GM19240 (cell line): ENCODE measurements around the gene LIMS4.
"Not testable (repeated sequence)": the region's sequence is repeated elsewhere in the genome, so short reads cannot be mapped to it uniquely, and the experiment has no call there.

Source experiments
- DNase-seq: peaks from one replicate; pipeline ENCODE4 v3.0.0; 2011; ENCODE audit warnings: low spot score; ENCODE audit not compliant: insufficient read length

Gene LIMS4, protein sequence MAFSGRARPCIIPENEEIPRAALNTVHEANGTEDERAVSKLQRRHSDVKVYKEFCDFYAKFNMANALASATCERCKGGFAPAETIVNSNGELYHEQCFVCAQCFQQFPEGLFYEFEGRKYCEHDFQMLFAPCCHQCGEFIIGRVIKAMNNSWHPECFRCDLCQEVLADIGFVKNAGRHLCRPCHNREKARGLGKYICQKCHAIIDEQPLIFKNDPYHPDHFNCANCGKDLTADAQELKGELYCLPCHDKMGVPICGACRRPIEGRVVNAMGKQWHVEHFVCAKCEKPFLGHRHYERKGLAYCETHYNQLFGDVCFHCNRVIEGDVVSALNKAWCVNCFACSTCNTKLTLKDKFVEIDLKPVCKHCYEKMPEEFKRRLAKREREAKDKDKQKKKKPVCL

DNA sequence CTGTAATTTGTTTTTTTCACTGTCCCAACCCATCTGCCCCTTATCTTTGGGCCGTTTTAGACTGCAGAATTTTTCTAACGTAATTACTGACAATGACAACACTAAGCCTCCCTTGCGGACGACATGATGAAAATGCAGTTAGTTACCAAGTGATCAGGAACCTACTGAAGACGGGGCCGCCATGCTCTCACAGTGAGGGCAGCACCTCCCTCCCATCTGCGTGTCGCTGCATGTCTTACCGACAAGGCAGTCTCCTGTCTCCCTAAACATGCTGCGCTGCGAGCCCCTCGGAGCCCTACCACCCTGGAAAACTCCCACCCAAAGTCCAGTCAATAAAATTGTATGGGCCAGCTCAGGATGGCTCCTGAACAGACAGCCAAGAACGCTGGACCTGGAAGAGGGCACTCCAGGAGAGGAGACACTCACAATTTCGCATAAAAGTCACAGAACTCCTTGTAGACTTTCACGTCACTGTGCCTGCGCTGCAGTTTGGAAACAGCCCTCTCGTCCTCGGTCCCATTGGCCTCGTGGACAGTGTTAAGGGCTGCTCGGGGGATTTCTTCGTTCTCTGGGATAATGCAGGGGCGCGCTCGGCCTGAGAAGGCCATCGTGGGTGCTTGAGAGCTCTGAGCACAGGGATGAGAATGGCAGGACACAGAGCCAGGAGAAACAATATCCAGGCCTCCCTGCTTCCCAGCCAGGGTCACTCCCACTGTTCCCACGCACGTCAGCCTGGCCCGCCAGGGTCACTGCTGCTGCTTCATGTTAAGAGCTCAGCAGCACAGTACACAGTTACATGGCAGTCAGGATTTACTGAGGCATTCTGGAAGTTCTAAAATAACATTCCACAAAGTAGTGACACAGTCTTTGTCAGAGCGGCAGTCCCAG, at the start of gene LIMS4:
Gene LIMS4, minus strand, starts transcription at position 646 of the 888 bp plus-strand sequence. Its CDS starts 38 bp downstream, at position 608.
- DNase-seq = not testable (repeated sequence)

DNA sequence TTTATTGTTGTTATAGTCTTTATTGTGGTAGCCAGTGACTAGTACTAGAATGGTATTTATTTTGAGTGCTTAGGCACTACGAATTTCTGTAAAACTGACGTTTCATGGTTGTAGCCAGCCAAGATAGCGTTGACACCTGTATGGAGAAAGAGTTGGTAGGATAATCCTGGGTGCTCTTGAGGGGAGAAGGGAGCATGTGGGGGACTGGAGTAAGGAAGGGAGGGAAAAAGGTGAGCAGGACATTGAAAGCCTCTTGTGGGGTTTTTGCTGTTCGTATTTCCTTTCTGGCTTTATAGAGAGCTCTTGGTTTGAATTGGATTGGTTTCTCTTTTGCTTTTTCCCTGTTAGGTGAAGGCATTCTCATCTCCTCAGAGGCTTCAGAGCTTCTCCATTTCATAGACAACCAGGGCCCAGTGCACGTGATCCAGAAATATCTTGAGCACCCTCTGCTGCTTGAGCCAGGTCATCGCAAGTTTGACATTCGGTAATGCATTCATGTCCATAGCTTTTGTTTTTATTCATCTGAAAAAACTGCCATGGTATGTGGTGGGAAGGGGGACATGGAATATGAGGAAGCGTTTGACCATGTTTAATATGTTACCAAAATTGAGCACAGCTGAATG, 27.2 kb upstream of the LIMS4 start:
- not testable (repeated sequence) for DNase-seq

DNA sequence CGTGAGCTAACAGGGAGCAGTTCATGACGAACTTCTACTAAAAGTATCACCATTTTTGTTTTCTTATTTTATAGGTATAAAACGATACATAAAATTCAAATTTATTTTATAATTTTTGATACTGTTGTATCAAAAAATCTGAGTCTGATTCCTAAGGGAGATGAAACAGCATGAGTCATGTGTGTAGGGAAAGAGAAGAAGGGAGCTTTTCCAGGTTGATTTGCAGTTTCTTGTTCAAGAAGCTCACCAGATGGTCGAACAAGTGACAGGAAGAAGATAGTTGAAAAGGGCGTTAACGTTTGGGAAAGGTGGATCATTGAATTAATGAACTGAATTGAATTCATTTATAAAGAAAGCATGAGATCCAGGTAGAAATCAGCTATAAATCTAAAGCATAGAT, 23.4 kb upstream of the LIMS4 start:
- not testable (repeated sequence) for DNase-seq

DNA sequence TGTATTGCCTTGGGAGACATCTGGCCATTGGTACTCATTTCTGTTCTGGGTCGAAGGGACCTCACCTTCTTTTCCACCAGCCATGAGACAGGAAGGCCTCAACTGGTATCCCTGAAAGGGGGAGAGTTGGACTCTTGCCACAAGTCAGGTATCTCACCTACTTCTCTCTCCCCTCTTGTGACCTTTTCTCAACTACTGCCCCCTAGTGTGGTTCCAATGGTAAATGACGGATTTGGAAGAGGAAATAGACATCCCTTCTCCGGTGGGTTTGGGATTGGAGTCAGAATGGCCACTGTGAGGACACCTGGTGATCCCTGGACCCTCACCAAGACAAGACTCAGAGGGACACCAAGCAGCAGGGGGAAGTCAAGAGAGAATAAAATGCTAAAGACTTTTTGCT, 21.9 kb upstream of the LIMS4 start:
- not testable (repeated sequence) for DNase-seq

DNA sequence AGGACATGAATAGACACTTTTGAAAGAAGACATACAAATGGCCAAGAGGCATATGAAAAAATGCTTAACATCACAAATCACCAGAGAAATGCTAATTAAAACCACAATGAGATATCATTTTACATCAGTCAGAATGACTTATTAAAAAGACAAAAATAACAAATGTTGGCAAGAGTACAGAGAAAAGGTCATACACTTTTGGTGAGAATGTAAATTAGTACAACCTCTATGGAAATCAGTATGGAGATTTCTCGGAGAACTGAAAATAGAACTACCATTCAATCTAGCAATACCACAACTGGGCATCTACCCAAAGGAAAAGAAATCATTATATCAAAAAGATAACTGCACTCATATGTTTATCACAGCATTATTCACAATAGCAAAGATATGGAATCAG, 16.4 kb upstream of the LIMS4 start:
- not testable (repeated sequence) for DNase-seq

DNA sequence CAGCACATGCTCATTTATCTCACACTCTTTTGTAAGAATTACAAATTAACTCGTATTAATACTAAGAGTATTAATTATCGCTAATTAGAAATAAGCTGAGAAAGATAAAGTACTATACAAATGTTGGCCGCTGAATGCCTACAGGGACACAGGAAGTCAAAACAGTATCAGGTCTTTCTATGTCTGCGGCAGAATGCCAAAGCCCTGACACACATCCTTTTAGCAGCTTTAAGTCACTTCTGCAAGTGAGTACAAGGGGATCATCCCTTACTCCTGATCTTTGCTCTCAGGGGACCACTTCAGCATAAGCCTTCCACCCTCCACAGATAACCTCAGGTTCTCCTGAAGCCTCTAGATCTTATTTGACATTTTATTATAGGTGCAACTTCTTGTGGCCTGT, 10.1 kb upstream of the LIMS4 start:
- DNase-seq = not testable (repeated sequence)

DNA sequence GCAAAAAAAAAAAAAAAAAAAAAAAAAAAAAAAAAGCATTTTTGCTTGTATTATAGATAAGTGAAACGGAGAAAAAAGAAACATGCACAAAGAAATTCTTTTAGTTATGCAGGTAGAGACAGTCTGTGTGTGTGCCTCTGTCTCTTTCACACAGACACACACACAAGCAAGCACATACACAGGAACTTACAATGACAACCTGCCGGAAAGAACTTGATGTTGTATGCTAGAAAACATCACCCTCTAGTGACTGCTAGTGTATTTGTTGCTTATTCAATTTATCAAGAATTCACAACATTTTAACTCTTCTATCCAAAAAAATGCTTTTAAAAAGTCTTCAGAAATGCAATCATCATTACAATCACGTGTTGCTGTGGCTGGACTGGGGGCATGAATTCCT, 8.6 kb upstream of the LIMS4 start:
- not testable (repeated sequence) for DNase-seq

DNA sequence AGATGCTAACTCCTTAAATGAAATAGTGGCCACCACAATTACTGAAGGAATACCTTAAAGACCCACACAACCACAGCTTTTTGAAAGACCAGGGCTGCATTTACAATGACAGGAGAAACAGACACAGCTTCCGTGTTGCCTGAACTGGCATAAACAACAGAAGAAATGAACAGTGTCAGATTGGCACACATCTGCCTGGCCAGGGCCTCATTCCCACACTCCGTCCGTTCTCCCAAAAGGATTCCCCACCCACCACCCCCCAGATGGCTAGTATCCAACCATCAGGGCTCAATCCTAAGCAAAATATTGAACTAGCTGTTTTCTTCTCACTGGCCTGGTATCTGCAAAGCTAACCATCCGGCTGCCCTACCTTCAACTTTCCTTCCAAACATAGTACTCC, 7.5 kb upstream of the LIMS4 start:
- DNase-seq = not testable (repeated sequence)

DNA sequence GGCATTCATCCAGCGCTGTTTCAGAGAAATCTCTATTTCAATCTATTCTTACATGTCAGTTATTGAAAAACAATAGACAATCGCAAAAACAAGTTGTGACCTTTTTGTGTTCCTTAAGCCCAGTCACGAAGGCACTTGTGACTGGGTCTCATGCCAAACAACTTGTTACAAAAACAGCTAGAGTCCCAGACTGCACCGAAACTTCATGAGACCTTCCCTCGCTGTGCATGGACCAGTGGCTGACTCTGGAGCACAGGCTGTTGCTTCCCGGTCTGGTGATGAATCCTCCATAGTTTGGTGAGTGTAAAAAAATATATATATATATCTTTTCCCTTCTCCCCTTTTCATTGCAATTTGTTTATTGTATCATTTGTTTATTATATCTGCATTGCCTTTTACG, 4.8 kb upstream of the LIMS4 start:
- DNase-seq = not testable (repeated sequence)

DNA sequence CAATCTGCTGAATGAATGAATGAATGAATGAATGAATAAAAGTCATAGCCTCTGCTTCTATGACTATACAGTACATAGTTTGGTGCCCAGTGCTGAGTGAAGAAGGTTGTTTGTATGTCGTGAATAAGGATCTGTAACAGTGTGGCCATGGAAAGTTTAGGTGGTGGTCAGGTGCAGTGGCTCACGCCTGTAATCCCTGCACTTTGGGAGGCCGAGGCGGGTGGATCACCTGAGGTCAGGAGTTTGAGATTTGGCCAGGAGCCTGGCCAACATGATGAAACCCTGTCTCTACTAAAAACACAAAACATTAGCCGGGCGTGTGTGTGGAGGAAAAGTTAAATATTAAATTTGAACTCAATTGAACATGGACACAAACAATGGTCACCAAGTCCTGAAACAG, 4.3 kb upstream of the LIMS4 start:
- not testable (repeated sequence) for DNase-seq

DNA sequence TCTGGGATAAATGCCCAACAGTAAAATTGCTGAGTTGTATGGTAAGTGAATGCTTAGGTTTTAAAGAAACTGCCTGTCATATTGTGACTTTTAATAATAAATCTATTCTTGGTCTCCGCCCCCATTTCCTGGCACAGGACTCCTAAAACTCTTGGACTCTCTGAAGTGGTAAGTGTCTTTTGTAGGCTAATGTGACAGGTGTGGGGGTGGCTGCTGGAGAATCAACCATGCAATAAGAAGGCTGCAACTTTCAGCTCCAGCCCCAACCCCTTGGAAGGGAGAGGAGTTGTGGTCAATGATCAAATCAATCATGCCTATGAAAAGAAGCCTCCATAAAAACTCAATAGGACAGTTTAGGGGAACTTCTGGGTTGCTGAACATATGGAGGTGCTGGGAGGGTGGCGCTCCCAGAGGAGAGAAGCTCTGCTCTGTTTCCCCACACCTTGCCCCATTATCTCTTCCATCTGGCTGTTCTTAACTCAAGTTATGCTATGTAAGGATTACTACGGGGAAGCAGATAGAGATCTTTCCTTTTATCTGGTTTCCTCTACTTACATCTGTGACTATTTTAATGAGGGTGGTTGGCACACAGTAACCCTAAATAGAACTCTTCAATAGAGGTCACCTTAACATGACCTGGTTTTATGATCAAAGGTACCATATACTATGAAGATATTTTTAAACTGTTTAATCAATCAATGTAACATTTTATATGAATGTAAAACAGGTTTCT, 3.2 kb upstream of the LIMS4 start:
- not testable (repeated sequence) for DNase-seq

DNA sequence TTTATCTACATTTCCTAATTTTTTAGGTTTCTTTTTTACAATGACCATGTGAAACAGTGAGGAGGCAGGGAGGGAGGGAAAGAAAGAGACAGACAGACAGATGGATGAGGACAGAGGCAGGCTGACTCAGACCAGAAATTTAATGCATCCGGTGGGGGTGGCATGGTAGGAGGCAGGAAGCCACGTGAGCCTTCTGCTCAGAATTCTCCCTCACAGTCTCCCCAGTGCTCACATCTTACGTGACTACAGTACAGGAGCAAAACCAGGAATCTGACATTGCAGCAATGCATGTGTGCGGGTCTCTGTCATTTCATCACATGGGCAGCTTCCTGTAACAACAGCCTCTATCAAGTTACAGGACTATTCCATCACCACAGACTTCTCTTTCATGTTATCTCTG, 2.3 kb upstream of the LIMS4 start:
- not testable (repeated sequence) for DNase-seq

DNA sequence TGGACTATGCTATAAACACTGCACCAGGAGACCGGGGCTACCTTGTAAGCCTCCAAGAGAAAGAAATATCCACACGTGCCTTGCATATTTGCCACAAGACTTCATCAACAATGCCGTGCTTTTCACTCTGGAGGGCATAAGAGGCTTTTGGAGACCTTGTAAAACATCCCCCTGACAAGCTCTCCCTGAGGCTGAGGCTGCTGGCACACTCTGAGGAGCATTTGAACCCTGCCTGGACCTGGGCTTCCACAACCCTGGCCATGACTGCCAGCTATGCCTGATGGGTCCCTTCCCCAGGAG, 393 bp upstream of the LIMS4 start:
- not testable (repeated sequence) for DNase-seq

DNA sequence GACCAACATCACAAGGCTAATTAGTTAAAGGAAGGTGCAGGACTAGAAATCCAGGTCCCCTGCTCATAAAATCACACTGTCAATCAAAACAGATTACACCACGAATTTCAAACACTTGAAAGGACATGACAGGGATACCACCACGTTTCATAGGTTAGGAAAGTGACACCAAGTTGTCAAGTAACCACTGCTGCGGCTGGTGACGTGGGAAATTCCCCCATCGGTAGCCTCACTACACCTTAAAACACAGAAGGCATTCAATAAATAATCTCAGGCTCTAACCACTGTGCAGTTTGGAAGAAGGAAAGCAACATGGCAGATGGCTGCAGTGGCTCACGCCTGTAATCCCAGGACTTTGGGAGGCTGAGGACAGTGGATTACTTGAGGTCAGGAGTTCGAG, 3.7 kb downstream of the LIMS4 start:
- not testable (repeated sequence) for DNase-seq

DNA sequence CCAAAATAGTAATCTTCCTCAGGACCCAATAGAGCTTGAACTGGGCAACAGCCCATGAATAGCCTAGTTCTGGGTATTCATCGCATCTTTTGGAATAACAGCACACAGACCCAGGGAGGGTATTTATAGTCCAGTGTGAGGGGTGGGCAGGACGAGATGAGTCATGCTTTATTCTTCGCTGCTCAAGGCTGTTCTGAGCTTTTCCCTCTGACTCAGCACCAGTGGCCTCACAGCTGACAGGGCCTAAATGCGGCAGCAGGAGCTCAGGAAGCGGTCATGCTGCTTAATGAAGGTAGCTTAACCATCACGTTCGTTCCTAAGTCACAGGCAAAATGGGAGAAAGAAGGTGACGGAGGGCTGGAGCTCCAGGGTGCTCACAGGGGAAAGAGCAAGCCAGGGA, 7.3 kb downstream of the LIMS4 start:
- DNase-seq = not testable (repeated sequence)

DNA sequence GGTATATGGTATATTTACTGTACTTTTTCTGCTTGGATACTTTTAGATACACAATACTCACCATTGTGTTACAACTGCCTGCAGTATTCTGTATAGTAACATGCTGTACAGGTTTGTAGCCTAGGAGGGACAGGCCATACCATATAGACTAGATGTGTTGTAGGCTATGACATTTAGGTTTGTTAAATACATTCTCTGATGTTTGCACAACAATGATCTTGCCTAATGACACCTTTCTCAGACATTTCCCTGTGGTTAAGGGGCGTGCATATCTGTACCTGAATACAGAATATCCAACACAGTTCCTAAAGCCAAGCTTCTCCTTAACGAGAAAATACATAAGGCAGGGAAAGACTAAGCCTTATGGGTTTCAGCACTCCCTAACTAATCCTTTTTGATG, 10.2 kb downstream of the LIMS4 start:
- DNase-seq = not testable (repeated sequence)

DNA sequence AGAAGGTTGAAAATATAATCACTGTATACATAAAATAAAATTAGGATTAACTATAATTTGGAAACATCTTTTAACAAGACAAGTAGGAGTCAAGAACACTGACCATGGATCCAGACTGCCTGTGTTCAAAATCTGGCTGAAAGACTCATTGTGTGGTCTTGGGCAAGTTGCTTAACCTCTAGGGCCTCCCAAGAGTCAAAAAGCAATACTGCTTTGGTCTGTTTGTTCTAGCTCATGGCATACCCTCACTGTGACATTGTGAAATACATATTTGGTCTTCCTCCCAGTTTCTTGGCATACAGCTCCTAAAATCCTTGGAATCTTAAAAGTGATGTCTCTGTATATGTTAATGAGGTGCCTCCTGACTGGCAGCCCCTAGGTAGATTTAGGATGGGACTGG, 12.3 kb downstream of the LIMS4 start:
- DNase-seq = not testable (repeated sequence)

DNA sequence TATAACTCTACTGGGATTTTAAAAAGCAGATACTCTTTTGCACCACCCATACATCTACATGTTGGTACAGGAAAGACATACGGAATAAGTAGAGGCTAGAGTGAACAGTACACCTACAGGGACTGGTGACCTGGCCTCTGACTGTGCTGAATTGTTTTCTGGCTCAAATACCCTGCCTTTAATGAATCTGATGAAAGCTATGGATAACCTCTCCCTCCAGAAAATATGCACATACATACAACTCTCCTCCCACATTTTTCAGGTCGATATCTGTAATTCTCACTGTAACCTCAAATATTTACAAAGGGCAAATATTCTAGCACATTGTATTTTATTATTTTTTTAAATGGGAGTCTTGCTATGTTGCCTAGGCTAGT, 15.4 kb downstream of the LIMS4 start:
- not testable (repeated sequence) for DNase-seq

DNA sequence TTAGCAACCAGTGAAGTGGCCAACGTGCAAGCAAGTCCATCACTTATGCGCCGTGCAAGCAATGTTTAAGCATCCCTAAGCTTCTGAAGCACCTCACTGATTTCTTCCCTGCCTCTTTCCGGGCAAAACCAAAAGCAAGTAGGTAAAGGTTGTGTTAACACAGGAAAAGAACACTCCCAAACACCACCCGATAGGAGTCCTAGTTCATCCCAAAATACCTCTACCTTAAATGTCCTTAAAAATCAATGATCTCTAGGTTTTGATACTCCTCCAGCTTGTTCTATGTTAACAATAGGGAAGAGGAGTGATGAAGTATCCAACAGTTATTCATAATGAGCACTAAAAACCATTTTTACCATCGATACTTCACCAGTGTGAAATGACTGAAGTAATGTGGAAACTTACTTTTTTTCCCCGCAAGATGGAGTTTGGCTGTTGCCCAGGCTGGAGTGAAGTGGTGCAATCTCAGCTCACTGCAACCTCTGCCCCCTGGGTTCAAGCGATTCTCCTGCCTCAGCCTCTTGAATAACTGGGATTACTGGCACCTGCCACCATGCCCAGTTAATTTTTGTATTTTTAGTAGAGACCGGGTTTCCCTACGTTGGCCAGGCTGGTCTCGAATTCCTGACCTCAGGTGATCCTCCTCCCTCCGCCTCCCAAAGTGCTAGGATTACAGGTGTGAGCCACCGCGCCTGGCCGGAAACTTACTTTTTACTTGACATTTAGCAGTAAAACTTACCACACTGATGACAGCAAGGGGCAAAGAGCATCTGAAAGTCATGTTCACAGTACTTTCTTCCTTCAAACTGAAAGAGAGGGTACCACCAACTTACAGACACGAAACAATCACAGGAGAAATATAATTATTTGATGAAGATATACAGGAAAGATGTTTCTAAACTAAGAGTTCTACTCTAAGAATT, 16.1 kb downstream of the LIMS4 start:
- not testable (repeated sequence) for DNase-seq

DNA sequence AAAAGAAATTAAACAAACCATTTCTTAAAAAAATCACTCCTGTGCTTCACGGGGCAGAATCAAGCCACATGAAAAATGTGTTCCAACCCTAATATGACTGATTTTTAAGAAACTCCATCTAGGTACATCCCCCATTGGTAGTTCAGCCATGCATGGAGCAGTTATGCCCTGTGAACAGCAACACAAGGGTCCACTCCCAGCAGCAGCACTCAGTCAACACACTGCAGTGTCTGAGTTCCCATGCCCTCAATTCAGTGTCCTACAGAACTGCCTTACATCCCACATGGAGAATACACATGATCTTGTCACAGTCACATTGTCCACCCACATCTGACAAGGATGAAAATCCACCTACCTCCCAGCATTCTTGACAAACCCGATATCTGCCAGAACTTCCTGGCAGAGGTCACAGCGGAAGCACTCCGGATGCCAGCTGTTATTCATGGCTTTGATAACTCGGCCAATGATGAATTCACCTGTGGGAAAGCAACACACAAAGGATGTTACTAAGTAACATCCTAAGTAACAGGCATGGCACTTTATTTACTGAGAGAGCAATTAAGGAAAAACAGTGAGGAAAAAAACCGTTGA, 17.4 kb downstream of the LIMS4 start:
- not testable (repeated sequence) for DNase-seq
